Cardiac septum (tissue), 1 donor: ENCODE results near the gene PHC3. TPM values are rescaled to one million over a fixed set of nuclear protein-coding genes. Genes with fewer than 3 reads are reported as not detected.

Experiments
- DNase-seq: peaks from one replicate; pipeline ENCODE4 v3.0.0-alpha.2; 2020; ENCODE audit warnings: low spot score
- intact Hi-C: fragments of 100-400 bp; cut with DNase I; formaldehyde crosslinking; loops from one replicate; pipeline ENCODE4 v1.14.0; 2022
- total RNA-seq: library from RNA; stranded (reverse); fragmentation: NEBNext Ultra II Directional; extraction: Animal tissue kit (Norgen Biotek cat#: 25700); gene quantifications from one replicate; pipeline ENCODE4 v1.2.1, GENCODE V29; 2021
- donor health status: DM: no; HTN: no; CAD: no.

The PHC3 gene
- total RNA-seq, 1 donor from 2014 or later: 57.0 TPM

DNA sequence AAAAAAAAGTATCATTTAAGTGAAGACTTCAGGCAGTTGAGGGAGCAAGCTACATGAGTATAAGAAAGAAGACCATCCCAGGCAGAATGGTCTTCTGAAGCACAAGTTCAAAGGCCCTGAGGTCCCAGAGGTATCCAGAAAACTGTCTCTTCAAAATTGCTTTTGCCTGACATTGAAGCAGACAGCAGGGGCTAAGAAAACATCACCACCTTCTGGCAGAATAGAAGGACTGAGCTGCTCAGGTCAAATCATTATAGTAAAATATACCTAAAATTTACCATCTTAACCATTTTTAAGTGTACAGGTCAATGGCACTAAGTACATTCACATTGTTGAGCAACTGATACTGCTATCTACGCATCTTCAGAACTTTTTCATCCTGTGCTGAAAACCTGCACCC, 127.3 kb downstream of the PHC3 start:
- no peak for DNase-seq
- intact Hi-C loops: loop anchor here (10.0 kb wide), 1 partner anchor 189 kb away; the partner anchor contains the start of gene LRRC31

DNA sequence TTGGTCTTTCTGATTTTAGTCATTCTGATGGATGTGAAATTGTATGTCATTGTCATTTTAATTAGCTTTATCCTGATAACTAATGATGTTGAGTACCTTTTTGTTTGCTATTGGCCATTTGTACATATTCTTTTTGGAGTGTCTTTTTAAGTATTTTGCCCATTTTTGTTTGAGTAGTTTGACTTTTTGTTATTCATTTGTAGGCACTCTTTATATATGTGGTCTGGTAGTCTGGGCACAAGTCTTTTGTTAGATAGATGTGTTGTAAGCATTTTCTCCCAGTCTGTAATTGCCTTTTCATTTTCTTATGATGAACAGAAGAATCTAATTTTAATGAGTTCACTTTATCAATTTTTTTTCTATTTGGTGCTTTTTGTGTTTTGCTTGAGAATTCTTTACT, 129.1 kb downstream of the PHC3 start:
- intact Hi-C loops: loop anchor here (10.0 kb wide), 1 partner anchor 188 kb away; the partner anchor contains the start of gene LRRC31
- no peak for DNase-seq

DNA sequence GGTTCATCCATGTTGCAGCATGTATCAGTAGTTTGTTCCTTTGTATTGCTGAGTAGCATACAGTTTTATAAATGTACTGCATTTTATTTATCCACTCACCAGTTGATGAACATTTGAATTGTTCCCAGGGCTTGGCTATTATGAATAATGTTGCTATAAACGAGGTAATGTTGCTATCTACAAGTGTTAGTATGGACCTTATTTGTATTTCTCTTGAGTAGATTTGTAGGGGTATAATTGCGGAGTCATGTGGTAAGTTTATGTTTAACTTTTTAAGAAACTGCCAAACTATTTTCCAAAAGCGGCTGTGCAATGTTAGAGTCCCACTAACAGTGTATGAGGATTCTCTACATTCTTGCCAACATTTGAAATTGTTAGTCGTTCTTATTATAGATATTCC, 130.8 kb downstream of the PHC3 start:
- intact Hi-C loops: loop anchor here (10.0 kb wide), 1 partner anchor 186 kb away; the partner anchor contains the start of gene LRRC31
- DNase-seq: no peak

DNA sequence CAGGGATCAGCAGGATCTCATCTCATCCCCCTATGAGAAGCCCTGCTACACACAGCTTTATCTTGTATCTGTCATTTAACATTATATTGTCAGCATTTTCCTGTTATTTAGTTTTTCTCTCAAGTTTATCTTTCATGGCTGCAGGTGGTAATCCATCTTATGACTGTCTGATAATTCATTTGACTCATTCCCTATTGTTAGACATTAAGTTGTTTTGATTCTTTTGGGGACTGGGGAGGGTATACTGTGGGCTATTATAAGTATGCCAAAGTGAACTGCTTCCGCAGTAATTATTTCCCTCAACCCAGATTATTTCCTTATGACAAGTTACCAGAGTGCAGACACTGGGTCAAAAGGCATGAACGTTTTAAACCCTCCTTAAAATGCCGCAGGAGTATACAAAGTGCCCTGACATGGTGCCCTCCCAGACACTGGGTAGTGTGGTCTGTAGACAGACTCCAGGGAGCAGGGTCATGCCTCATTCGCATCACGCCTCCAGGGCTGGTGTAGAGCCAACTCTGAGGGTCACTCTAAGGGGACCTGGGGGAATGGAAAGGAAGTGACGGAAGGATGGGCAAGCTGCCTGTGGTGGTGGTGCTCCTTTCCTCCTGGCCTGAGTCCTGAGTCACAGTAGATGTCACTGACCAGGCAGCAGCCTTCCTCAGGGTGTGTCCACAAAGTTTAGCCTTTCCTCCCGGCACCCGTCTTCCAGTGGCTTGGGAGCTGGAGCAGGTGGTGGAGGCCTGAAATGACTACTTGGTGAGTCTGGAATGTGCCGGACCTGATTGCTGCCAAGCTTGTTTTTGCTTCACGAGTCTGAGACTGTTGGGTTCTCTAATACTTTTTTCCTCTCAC, 132.2 kb downstream of the PHC3 start:
- DNase-seq: no peak
- intact Hi-C loops: no loop called here

- DNase-seq: no peak
- intact Hi-C loops: no loop called here
Observed at GRCh38 chr3:170047133-170047404, 134.5 kb downstream of the PHC3 start.

GRCh38 chr3:170046269-170047132, 135.0 kb downstream of the PHC3 start:
- intact Hi-C loops: no loop called here

GRCh38 chr3:170044795-170045244, 136.7 kb downstream of the PHC3 start:
- intact Hi-C loops: no loop called here
- no peak for DNase-seq

More at GRCh38 chr3:170046269-170047132, 135.0 kb downstream of the PHC3 start:
- DNase-seq: no peak

- intact Hi-C loops: no loop called here
- no peak for DNase-seq
Observed at GRCh38 chr3:170044271-170044670, 137.3 kb downstream of the PHC3 start.

DNA sequence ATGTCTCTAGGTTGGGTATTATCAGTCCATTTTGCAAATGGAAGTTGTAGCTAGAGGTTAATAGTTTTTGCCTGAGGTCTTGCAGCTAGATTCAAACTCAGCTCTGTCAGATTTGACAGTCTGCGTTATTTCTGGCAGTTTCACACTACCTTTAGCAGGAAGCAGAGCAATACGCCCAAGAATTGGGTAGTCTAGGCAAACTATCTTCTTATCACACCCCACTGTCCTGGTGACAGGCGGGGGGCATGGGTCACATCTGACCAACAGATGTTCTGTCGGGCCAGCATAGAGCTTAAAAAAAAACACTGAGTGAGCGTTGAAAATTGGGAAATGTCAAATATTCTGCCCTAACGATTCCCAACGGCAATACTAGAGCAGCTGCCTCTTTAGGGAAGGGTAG, 138.0 kb downstream of the PHC3 start:
- intact Hi-C loops: no loop called here
- no peak for DNase-seq

- DNase-seq: no peak
- intact Hi-C loops: no loop called here
Observed at GRCh38 chr3:170040418-170040817, 141.1 kb downstream of the PHC3 start.

GRCh38 chr3:170038434-170039110, 143.0 kb downstream of the PHC3 start:
- intact Hi-C loops: no loop called here
- DNase-seq: peak; percentile 82

Other genes starting within 250 kb of the PHC3 start
- gene SEC62, start 214.9 kb downstream of the PHC3 start, total RNA-seq: 74.5 TPM
- gene GPR160, start 143.7 kb downstream of the PHC3 start, total RNA-seq: 0.78 TPM
- 14.3 TPM for gene PRKCI, start 40.7 kb upstream of the PHC3 start, total RNA-seq
- 37.3 TPM for gene SKIL, start 176.0 kb upstream of the PHC3 start, total RNA-seq
- 2.9 TPM for gene CLDN11, start 237.1 kb upstream of the PHC3 start, total RNA-seq